ENCODE data around the gene SPEF1. TPM values are rescaled to one million over a fixed set of nuclear protein-coding genes. Genes with fewer than 3 reads are reported as not detected.

SPEF1 gene
- total and polyA plus RNA-seq, 2 of the 4 experiments (the other 2 are of a cell fraction) = 0.15 TPM; not detected in 1

DNA sequence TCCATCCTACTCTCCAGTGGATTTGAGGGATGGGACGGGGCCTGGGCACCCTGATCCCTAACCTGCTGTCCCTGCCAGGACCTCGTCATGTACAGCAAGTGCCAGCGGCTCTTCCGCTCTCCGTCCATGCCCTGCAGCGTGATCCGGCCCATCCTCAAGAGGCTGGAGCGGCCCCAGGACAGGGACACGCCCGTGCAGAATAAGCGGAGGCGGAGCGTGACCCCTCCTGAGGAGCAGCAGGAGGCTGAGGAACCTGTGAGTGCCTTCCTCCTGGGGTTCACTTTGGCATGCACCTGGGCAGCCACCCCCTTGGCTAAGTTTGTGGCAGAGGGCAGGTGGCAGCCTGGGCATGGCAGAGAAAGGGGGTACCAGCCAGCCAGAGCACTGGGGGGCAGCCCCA is 20.6 kb upstream of the SPEF1 start:
- Histone ChIP-seq H4K5ac (ENCODE audit: low read depth, low read length) (no peak overlapping the region), H3K23ac (ENCODE audit: low read depth, low read length) (no peak overlapping the region), H3K4me2 (ENCODE audit: low read depth, low read length) (no peak overlapping the region), H2AK5ac (ENCODE audit: low read depth, low read length) (no peak overlapping the region), H3K9ac (ENCODE audit: low read depth, low read length) (no peak overlapping the region), H2BK20ac (ENCODE audit: low read depth, low read length) (no peak overlapping the region), H3K79me1 (ENCODE audit: low read depth in 1 of 2, low read length in 2 of 2) (peaks cover 39 to 95% of the 10 kb centered on the region in 2 experiments), H2BK120ac (ENCODE audit: low read depth, low read length) (no peak overlapping the region), H3K14ac (replicated peaks; ENCODE audit: low read depth, low read length) (no peak overlapping the region), H3K9me3 (ENCODE audit: control insufficient read depth, insufficient read depth, low read length) (no peaks in the 10 kb centered on the region), H3K56ac (ENCODE audit: extremely low read depth, insufficient read depth, low read length) (no peak overlapping the region), H2AFZ (replicated peaks; ENCODE audit: low read length, poor library complexity) (no peak overlapping the region), H4K20me1 (ENCODE audit: insufficient read depth, low read length) (no peaks in the 10 kb centered on the region), H3K4me3 (ENCODE audit: insufficient read depth, low read depth, low read length) (no peak overlapping the region), H3K4me1 (ENCODE audit: control insufficient read depth, insufficient read depth, low read length) (peaks cover 38% of the 10 kb centered on the region), H3K18ac (ENCODE audit: low read depth, low read length) (no peak overlapping the region), H4K91ac (ENCODE audit: insufficient read depth, low read depth, low read length) (no peak overlapping the region), H2BK15ac (ENCODE audit: low read depth, low read length) (no peak overlapping the region), H4K8ac (ENCODE audit: low read depth in 2 of 2, low read length in 2 of 2) (no peak overlapping the region), H3K27me3 (ENCODE audit: control insufficient read depth, insufficient read depth, low read length) (no peaks in the 10 kb centered on the region), H3K4ac (ENCODE audit: low read depth, low read length) (no peak overlapping the region; the same call in 1 of the 2 replicates), H3K27ac (ENCODE audit: insufficient read depth, low read length) (no peak overlapping the region), H2AK9ac (replicated peaks; ENCODE audit: low read depth, low read length, poor library complexity) (no peak overlapping the region), H3K36me3 (ENCODE audit: control insufficient read depth, insufficient read depth, low read length) (peaks cover 72% of the 10 kb centered on the region), H2BK5ac (ENCODE audit: low read depth, low read length, poor library complexity, severe bottlenecking) (no peak overlapping the region), H3K9me1 (ENCODE audit: insufficient read depth, low read length) (peaks cover 37% of the 10 kb centered on the region)
- ChIA-PET POLR2A (ENCODE audit: unreplicated experiment) (no interaction called here), CTCF (no interaction called here)
- intact Hi-C loops (cut with micrococcal nuclease) (no loop called here), dilution Hi-C loops (cut with HindIII; ENCODE audit: low sequenced_read_pairs, unreplicated experiment) (no loop called here), in situ Hi-C loops (cut with MboI; ENCODE audit: low sequenced_read_pairs) (no loop called here)
- DNase-seq (no peak), ATAC-seq (ENCODE audit: low read depth) (no peak)
- TF ChIP-seq FOS (IDR thresholded peaks at IDR 0.05; ENCODE audit: low read depth, low read length) = no peak
- TF ChIP-seq POLR2A (IDR thresholded peaks at IDR 0.05; ENCODE audit: low read depth, low read length) = no peak
- no peak for TF ChIP-seq MAZ (IDR thresholded peaks at IDR 0.05; ENCODE audit: borderline replicate concordance, low read depth, low read length)
- BruUV-seq (replicated peaks) = no TSS peak
- WGBS, 2 experiments (ENCODE audit: extremely low coverage in 2 of 2, insufficient read length in 1 of 2) = 96% methylated on average over 11 of the region's 13 CpGs; no CpG with 5 or more reads in 1 of the 2 experiments

All from IMR-90 (cell line).